B cell (primary cell): ENCODE results near the gene C9orf72. TPM values are rescaled to one million over a fixed set of nuclear protein-coding genes. Genes with fewer than 3 reads are reported as not detected.

ENCODE experiments used
- ATAC-seq: fragments of 200-7000 bp; cut with Tn5 transposase; one replicate; pipeline ENCODE4 v1.10.0; 2021; ENCODE audit warnings: low read depth, mild to moderate bottlenecking, moderate number of reproducible peaks, moderate library complexity
- CTCF ChIA-PET: fragments of 350-600 bp; sonication (Branson Sonifier 250); formaldehyde crosslinking; loops from one replicate; lab custom pipeline; 2021; ENCODE audit warnings: antibody characterized with exemption, inconsistent platforms; lab: Charles Lee
- POLR2A ChIA-PET: fragments of 350-600 bp; sonication (Branson Sonifier 250); formaldehyde crosslinking; loops from one replicate; lab custom pipeline; 2021; ENCODE audit warnings: antibody characterized with exemption; lab: Charles Lee
- DNase-seq: peaks from one replicate; pipeline ENCODE4 v3.0.0; 2013
- H2AFZ ChIP-seq: 2 replicates; pipeline ENCODE4 v1.6.1; 2012; ENCODE audit warnings: mild to moderate bottlenecking, low read depth, low read length; ENCODE audit not compliant: insufficient read depth, poor library complexity, severe bottlenecking
- H3K27ac ChIP-seq, 2 donors: 1 replicate in 1 of 2; 2 replicates in 1 of 2; pipeline ENCODE4 v1.5.1; 2012 to 2013; ENCODE audit warnings: low read length in 2 of 2, mild to moderate bottlenecking in 2 of 2, moderate library complexity in 1 of 2
- H3K27me3 ChIP-seq, 4 experiments: fragments of 200-600 bp in 1 of 4; sonication (generic) in 1 of 4; replicated peaks in 1 of 4; 1 replicate in 2 of 4; 2 replicates in 2 of 4; pipeline versions ENCODE4 v1.6.1 to v1.7.0; 2013 to 2016; ENCODE audit warnings: low read length in 3 of 4, mild to moderate bottlenecking in 2 of 4, mixed read lengths in 1 of 4, moderate library complexity in 1 of 4; ENCODE audit not compliant: insufficient read depth in 4 of 4, control insufficient read depth in 3 of 4; ENCODE audit errors: control extremely low read depth in 1 of 4
- H3K36me3 ChIP-seq, 2 experiments: replicated peaks in 1 of 2; 1 replicate in 1 of 2; 2 replicates in 1 of 2; pipeline versions ENCODE4 v1.6.1 to v1.7.1; 2013; ENCODE audit warnings: low read length in 1 of 2; ENCODE audit not compliant: insufficient read depth in 2 of 2, control insufficient read depth in 1 of 2; ENCODE audit errors: control extremely low read depth in 1 of 2, extremely low read depth in 1 of 2
- H3K4me1 ChIP-seq, 2 donors: fragments of 200-600 bp in 1 of 2; sonication (generic) in 1 of 2; 1 replicate in 1 of 2; 2 replicates in 1 of 2; pipeline versions ENCODE4 v1.5.1 to v1.6.1; 2013 to 2017; ENCODE audit warnings: low read length in 2 of 2; ENCODE audit not compliant: control insufficient read depth in 2 of 2, insufficient read depth in 2 of 2
- H3K4me2 ChIP-seq: replicated peaks from 2 replicates; pipeline ENCODE3; 2012; ENCODE audit warnings: mild to moderate bottlenecking, low read depth, low read length; ENCODE audit not compliant: poor library complexity, severe bottlenecking
- H3K4me3 ChIP-seq, 5 experiments: fragments of 200-600 bp in 1 of 5; sonication (generic) in 1 of 5; 1 replicate in 3 of 5; 2 replicates in 2 of 5; pipeline versions ENCODE4 v1.5.1 to v1.7.0; 2011 to 2016; ENCODE audit warnings: low read length in 4 of 5, mild to moderate bottlenecking in 4 of 5, low read depth in 2 of 5, control low read depth in 1 of 5, moderate library complexity in 1 of 5; ENCODE audit not compliant: insufficient read depth in 1 of 5; ENCODE audit errors: control extremely low read depth in 1 of 5, extremely low read depth in 1 of 5
- H3K79me2 ChIP-seq: fragments of 200-600 bp; sonication (generic); one replicate; pipeline ENCODE4 v1.6.0; 2016; ENCODE audit warnings: low read length; ENCODE audit not compliant: control insufficient read depth, insufficient read depth
- H3K9ac ChIP-seq: fragments of 200-600 bp; sonication (generic); 2 replicates; pipeline ENCODE4 v1.6.1; 2017; ENCODE audit warnings: mild to moderate bottlenecking, low read length, moderate library complexity
- H3K9me3 ChIP-seq, 3 donors: one replicate each; pipeline versions ENCODE4 v1.6.1 to v1.7.1; 2013; ENCODE audit warnings: low read length in 2 of 3; ENCODE audit not compliant: control insufficient read depth in 2 of 3, insufficient read depth in 1 of 3; ENCODE audit errors: control extremely low read depth in 1 of 3
- H4K20me1 ChIP-seq: 2 replicates; pipeline ENCODE4 v1.6.0; 2012; ENCODE audit warnings: mild to moderate bottlenecking, low read length; ENCODE audit not compliant: insufficient read depth, control insufficient read depth, poor library complexity, severe bottlenecking
- H3K27ac Mint-ChIP-seq: one replicate; pipeline ENCODE4 v1.8.0; 2021; ENCODE audit warnings: mixed read lengths
- H3K27me3 Mint-ChIP-seq: one replicate; pipeline ENCODE4 v1.8.0; 2021; ENCODE audit warnings: mixed read lengths
- H3K4me1 Mint-ChIP-seq: one replicate; pipeline ENCODE4 v1.8.0; 2021; ENCODE audit warnings: mixed read lengths
- H3K4me3 Mint-ChIP-seq: one replicate; pipeline ENCODE4 v1.8.0; 2021; ENCODE audit warnings: mixed read lengths
- H3K9me3 Mint-ChIP-seq: one replicate; pipeline ENCODE4 v1.8.0; 2022; ENCODE audit warnings: mixed read lengths; ENCODE audit not compliant: insufficient read depth
- EZH2 ChIP-seq: IDR thresholded peaks from 2 replicates; pipeline ENCODE4 v1.6.1; 2012; ENCODE audit warnings: borderline replicate concordance, low read depth, mild to moderate bottlenecking, moderate library complexity, low read length; ENCODE audit not compliant: insufficient read depth, poor library complexity, severe bottlenecking
- WGBS: methylation state at CpG from one replicate; pipeline ENCODE4 v1.1.5; 2013; ENCODE audit warnings: missing lambda C conversion rate; ENCODE audit not compliant: insufficient coverage; 5-methylcytosine and 5-hydroxymethylcytosine counted together
- intact Hi-C: fragments of 100-400 bp; cut with micrococcal nuclease; formaldehyde crosslinking; loops from one replicate; pipeline ENCODE4 v1.10.0; 2022
- polyA plus RNA-seq: library from polyadenylated mRNA; depleted of rRNA; stranded (reverse); fragments of >200 nt; gene quantifications from 2 replicates; pipeline ENCODE4 v1.2.3, GENCODE V29; 2012
- total RNA-seq, 2 donors: library from RNA; stranded (reverse); fragments of 120-200 nt in 1 of 2; gene quantifications; 1 replicate in 1 of 2; 2 replicates in 1 of 2; pipeline versions ENCODE4 v1.2.3 to v1.2.4, GENCODE V29; 2013 to 2022
- TF ChIP-seq, protein P1 (sequence below): fragments of 200-600 bp; IDR thresholded peaks from one replicate; pipeline ENCODE4 v1.8.0; 2022; ENCODE audit warnings: antibody characterized with exemption, mild to moderate bottlenecking

The C9orf72 gene
- total and polyA plus RNA-seq, 2 donors (not counting 1 experiment from before 2014, with no cell fraction given), result 18.3 to 27.6 TPM

DNA sequence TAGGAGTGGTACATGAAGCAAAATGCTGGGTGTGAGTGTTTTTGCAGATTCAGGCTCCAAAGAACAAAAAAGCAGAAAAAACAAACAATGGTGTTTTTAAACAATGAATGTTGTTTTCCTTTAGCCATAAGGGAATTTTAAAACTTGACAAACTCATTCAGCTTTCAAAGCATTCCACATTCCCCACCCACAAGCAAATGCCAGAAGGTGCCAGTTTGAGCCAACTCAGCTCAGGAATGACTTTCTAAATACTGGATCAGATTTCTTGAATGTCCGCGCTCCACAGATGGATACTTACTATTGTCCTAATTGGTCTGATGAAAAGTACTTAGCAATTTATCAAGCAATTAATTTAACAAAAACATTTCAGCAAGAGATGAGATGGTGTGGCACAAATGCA lies 30.8 kb downstream of the C9orf72 start:
- H3K27ac Mint-ChIP-seq, result no peak overlapping the region
- no peaks in the 10 kb centered on the region for H3K4me1 Mint-ChIP-seq
- ChIA-PET CTCF (interaction anchor here (1.0 kb wide), 1 partner anchor 13 kb away, joined by 3 read pairs; the partner anchor contains the start of gene MOB3B), POLR2A (no interaction called here)
- H4K20me1 ChIP-seq, result no peaks in the 10 kb centered on the region
- no peak overlapping the region for H3K4me3 Mint-ChIP-seq
- intact Hi-C loops, result no loop called here
- ATAC-seq (no peak), DNase-seq (no peak)
- no CpG with 5 or more reads among the region's 2 CpGs for WGBS
- H3K27me3 ChIP-seq, result no peaks in the 10 kb centered on the region
- H3K4me1 ChIP-seq, result no peaks in the 10 kb centered on the region
- TF ChIP-seq, protein P1, sequence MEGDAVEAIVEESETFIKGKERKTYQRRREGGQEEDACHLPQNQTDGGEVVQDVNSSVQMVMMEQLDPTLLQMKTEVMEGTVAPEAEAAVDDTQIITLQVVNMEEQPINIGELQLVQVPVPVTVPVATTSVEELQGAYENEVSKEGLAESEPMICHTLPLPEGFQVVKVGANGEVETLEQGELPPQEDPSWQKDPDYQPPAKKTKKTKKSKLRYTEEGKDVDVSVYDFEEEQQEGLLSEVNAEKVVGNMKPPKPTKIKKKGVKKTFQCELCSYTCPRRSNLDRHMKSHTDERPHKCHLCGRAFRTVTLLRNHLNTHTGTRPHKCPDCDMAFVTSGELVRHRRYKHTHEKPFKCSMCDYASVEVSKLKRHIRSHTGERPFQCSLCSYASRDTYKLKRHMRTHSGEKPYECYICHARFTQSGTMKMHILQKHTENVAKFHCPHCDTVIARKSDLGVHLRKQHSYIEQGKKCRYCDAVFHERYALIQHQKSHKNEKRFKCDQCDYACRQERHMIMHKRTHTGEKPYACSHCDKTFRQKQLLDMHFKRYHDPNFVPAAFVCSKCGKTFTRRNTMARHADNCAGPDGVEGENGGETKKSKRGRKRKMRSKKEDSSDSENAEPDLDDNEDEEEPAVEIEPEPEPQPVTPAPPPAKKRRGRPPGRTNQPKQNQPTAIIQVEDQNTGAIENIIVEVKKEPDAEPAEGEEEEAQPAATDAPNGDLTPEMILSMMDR, result no peak
- TF ChIP-seq EZH2, result no peak
- no peak overlapping the region for H3K4me2 ChIP-seq
- no peak overlapping the region for H2AFZ ChIP-seq
- no peaks in the 10 kb centered on the region for H3K9me3 Mint-ChIP-seq
- peaks cover under 1 to 12% of the 10 kb centered on the region in 2 experiments for H3K36me3 ChIP-seq
- H3K79me2 ChIP-seq, result no peaks in the 10 kb centered on the region
- no peaks in the 10 kb centered on the region for H3K27me3 Mint-ChIP-seq
- H3K9me3 ChIP-seq, result no peaks in the 10 kb centered on the region
- no peak overlapping the region for H3K9ac ChIP-seq
- H3K27ac ChIP-seq, result no peak overlapping the region
- H3K4me3 ChIP-seq, result no peak overlapping the region

DNA sequence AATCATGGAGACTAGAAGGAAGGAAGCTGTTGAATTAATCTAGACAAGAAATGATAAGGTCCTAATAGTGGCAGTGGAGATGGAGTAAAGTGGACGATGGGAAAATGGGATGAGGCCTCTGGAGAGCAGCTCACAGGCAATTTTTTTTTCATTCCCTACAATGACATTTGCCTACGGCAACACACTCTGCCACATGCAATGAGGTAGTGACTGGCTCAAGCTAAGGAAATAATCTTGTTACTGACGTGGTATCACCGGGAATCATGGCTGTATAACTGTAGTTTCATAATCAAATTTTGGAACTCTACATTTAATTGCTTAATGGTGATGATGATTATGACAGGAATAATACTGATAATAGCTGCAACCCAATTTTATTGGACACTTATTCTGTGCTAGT lies 31.5 kb downstream of the C9orf72 start:
- Histone ChIP-seq H3K36me3 (peaks cover 0 to 10% of the 10 kb centered on the region in 2 experiments), H3K4me2 (no peak overlapping the region), H3K9ac (no peak overlapping the region), H4K20me1 (no peaks in the 10 kb centered on the region), H2AFZ (no peak overlapping the region), H3K4me1 (no peaks in the 10 kb centered on the region), H3K27ac (no peak overlapping the region), H3K9me3 (no peaks in the 10 kb centered on the region), H3K27me3 (no peaks in the 10 kb centered on the region), H3K4me3 (no peak overlapping the region), H3K79me2 (no peaks in the 10 kb centered on the region)
- ATAC-seq, result no peak
- no peak for DNase-seq
- ChIA-PET CTCF (interaction anchor here (1.0 to 2.8 kb wide), 3 partner anchors 12 to 208 kb away, joined by 3 to 8 read pairs (median 3); partner anchors contain the start of gene MOB3B), POLR2A (no interaction called here)
- Mint-ChIP-seq H3K27ac (no peak overlapping the region), H3K4me1 (no peaks in the 10 kb centered on the region), H3K9me3 (no peaks in the 10 kb centered on the region), H3K4me3 (no peak overlapping the region), H3K27me3 (no peaks in the 10 kb centered on the region)
- TF ChIP-seq EZH2, result no peak
- TF ChIP-seq, protein P1, result no peak
- WGBS, result 100% methylated on average over 1 of the region's 4 CpGs
- intact Hi-C loops, result no loop called here
